Measurements from ENCODE around the gene TBC1D22B.

DNA sequence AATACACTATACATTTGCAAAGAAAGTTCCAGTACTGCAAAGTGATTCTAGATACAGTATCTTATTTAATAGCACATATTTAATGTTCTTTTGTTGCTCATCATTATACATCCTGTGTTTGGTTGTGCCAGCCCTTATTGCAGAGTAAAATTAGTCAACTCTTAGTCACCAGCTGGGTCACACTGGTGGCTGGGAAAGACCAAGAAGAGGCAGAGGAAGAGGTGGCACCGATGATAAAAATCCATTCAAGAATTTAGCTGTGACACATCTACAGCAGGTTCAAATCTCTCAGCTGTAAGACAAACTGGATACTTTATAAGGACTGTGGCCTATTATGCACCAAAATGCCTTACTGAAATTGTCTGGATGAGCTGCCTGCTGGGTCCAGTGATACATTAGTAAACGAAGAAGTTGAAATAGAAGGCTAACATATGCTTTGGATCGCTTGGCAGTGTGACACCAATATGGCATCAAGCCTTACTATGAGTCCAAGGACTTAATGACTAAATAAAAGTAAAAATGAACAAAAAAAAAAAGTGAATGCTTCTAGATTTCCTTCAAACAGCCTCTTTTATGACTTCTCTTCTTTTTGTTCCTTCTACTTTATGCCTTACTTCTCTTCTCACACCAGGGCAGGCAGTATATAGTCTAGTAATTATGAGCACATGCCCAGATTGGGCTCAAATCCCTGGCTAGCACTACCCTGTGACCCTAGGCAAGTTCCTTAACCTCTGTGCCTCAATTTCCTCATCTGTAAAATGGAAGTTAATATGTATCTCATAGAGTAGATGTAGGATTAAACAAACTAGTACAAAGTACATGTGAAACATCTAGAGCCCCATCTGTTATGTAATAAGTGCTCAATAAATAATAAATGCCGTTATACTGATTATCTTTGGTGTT is 66.8 kb downstream of the TBC1D22B start:
- no peak for TF ChIP-seq EZH2phosphoT487 (IDR thresholded peaks at IDR 0.05; ENCODE audit: insufficient read depth, low read depth)
- TF ChIP-seq EZH2 (IDR thresholded peaks at IDR 0.05; ENCODE audit: insufficient read depth, poor library complexity, severe bottlenecking), result no peak
